Endodermal cell (in vitro differentiated cells): ENCODE measurements around the gene NRARP. TPM values are rescaled to one million over a fixed set of nuclear protein-coding genes. Genes with fewer than 3 reads are reported as not detected.

ENCODE experiments used
- DNase-seq: peaks from one replicate; pipeline ENCODE4 v3.0.0-alpha.2; 2017
- H3K27ac ChIP-seq: 2 replicates; pipeline ENCODE4 v1.5.1; 2013; ENCODE audit warnings: mild to moderate bottlenecking, low read depth, low read length, moderate library complexity
- H3K27me3 ChIP-seq: 2 replicates; pipeline ENCODE4 v1.6.1; 2013; ENCODE audit warnings: mild to moderate bottlenecking, low read length, moderate library complexity; ENCODE audit not compliant: insufficient read depth, control insufficient read depth, poor library complexity, severe bottlenecking
- H3K36me3 ChIP-seq: 2 replicates; pipeline ENCODE4 v1.7.0; 2013; ENCODE audit warnings: mild to moderate bottlenecking, low read length, moderate library complexity; ENCODE audit not compliant: control insufficient read depth, insufficient read depth
- H3K4me1 ChIP-seq: one replicate; pipeline ENCODE4 v1.7.0; 2013; ENCODE audit warnings: low read length; ENCODE audit not compliant: control insufficient read depth, insufficient read depth
- H3K4me3 ChIP-seq: 2 replicates; pipeline ENCODE4 v1.5.1; 2013; ENCODE audit warnings: mild to moderate bottlenecking, low read length, moderate library complexity
- H3K9ac ChIP-seq: 2 replicates; pipeline ENCODE4 v1.6.1; 2013; ENCODE audit warnings: mild to moderate bottlenecking, low read length, moderate library complexity; ENCODE audit not compliant: poor library complexity, severe bottlenecking; ENCODE audit errors: extremely low read depth
- H3K9me3 ChIP-seq: 2 replicates; pipeline ENCODE4 v1.6.1; 2013; ENCODE audit warnings: mild to moderate bottlenecking, low read length, moderate library complexity; ENCODE audit not compliant: control insufficient read depth
- H3K27ac Mint-ChIP-seq: 2 replicates; pipeline ENCODE4 v1.8.0; 2020; ENCODE audit warnings: mixed read lengths
- H3K27me3 Mint-ChIP-seq: 2 replicates; pipeline ENCODE4 v1.8.0; 2021; ENCODE audit warnings: mild to moderate bottlenecking, mixed read lengths; ENCODE audit not compliant: insufficient read depth
- H3K36me3 Mint-ChIP-seq: 2 replicates; pipeline ENCODE4 v1.8.0; 2020; ENCODE audit warnings: low read depth, mixed read lengths
- H3K4me1 Mint-ChIP-seq: 2 replicates; pipeline ENCODE4 v1.8.0; 2020; ENCODE audit warnings: mixed read lengths
- H3K4me3 Mint-ChIP-seq: 2 replicates; pipeline ENCODE4 v1.8.0; 2020; ENCODE audit warnings: mild to moderate bottlenecking, moderate library complexity, mixed read lengths
- H3K9me3 Mint-ChIP-seq: 2 replicates; pipeline ENCODE4 v1.8.0; 2020; ENCODE audit warnings: mild to moderate bottlenecking, mixed read lengths
- CTCF ChIP-seq: fragments of 200-600 bp; sonication (generic); conservative IDR thresholded peaks from 2 replicates; pipeline ENCODE4 v1.5.0; 2021; ENCODE audit warnings: antibody characterized with exemption, mild to moderate bottlenecking
- WGBS, 2 experiments: methylation state at CpG; one replicate each; pipeline versions ENCODE4 v1.1.5 to v1.1.7; 2013; ENCODE audit warnings: missing lambda C conversion rate in 2 of 2, mixed read lengths in 1 of 2; ENCODE audit not compliant: insufficient coverage in 1 of 2, insufficient read length in 1 of 2; 5-methylcytosine and 5-hydroxymethylcytosine counted together
- total RNA-seq, 2 donors: library from RNA; stranded (reverse); fragmentation: NEBNext Ultra II Directional in 1 of 2; extraction: Animal tissue kit (Norgen Biotek cat#: 25700) in 1 of 2; gene quantifications; 2 replicates in 1 of 2; 3 replicates in 1 of 2; pipeline ENCODE4 v1.2.1, GENCODE V29; 2021

The NRARP gene
- total RNA-seq, 2 donors from 2014 or later: 12.1 to 12.9 TPM

DNA sequence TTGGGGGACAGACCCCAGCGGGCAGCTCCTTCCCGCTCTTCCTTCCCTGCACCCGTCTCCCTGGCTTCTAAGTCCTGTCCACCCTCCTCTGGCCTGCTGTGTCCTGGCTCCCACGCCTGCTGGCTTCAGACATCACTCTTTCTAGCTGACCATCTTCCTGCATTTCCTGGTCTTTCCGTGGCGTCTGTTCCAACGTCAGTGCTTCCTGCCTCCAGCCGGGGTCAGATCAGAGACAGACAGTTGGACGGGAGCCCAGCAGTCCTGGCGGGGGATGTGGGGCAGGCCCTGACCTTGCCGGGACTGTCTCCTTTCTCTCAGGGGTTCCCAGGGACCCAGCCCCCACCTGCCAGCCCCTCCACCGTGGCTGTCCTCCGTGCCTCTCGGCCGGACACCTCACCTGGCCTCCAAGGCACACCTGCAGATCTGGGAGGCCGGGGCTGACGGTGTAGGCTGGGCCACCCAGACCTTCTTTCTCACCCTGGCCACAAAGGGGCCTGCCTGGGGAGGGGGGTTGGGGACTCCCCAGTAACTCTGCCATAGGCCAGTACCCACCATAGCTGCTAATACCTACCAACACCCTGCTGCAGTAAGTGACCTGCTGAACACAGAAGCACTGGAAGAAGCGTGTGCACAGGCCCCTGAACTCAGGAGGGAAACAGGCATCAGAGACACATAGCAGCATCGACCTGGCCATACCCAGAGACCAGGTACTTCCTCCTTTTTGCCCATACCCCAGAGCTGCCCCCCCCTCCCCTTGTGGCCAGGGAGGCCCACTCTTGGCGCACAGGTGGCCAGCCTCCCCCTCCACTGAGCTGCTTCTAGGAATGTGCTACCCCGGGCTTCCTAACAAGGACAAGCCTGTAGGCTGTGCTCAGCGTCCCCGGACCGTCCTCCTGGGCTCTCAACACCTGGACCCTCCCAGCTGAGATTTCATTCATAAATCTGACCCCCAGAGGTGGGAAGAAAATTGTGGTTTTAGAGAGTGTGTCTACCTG is 5.1 kb downstream of the NRARP start:
- 85% methylated on average over 12 to 24 of the region's 24 CpGs for WGBS, 2 experiments
- Histone ChIP-seq H3K4me1 (peaks cover 3% of the 10 kb centered on the region), H3K4me3 (no peak overlapping the region), H3K27me3 (peaks cover 53% of the 10 kb centered on the region), H3K9ac (no peak overlapping the region), H3K27ac (peak overlapping the region; percentile 89), H3K9me3 (no peaks in the 10 kb centered on the region), H3K36me3 (no peaks in the 10 kb centered on the region)
- Mint-ChIP-seq H3K27ac (no peak overlapping the region), H3K9me3 (peaks cover 5% of the 10 kb centered on the region), H3K36me3 (no peaks in the 10 kb centered on the region), H3K27me3 (peaks cover 60% of the 10 kb centered on the region), H3K4me3 (peak overlapping the region; percentile 43), H3K4me1 (peaks cover 21% of the 10 kb centered on the region)
- peak; percentile 68 for DNase-seq
- TF ChIP-seq CTCF: no peak

DNA sequence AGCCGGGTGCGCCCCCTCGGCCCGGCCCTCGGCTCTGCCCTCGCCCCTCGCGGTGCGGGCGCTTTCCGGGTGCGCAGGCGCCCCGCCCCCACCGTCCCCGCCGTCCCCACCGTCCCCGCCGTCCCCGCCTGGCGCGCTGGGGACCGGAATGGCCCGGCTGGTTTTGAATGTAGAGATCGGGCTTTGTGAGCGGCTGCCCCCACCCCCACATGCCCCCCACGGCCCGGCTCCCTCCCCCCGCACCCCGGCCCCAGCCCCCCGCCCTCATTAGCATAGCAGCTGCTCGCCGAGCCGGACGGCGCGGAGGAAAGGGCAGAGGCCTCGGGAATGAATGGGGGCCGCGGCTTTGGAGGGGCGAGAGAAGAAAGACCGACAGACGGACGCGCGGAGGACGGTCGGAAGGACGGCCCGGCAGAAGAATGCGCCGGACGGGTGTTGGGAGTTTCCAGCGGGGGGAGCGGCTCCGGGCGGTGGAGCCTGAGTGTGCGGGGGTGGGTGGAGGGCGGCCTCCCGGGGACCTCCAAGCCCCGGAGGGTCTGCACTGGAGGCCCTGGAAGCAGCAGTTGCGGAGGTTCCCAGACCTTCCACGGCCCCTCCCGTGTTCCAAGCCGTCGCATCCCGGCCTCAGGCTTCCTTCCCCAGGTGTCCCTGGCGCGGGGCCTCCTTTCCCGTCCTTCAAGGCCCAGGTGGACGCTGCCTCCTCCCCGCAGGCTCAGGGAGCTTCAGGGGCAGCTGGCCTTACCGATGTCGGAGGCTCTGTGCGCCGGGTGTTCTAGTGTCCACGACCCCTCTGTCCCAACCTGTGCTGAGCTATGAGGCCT is 6.0 kb downstream of the NRARP start:
- no peak overlapping the region for H3K27ac Mint-ChIP-seq
- 18 to 24% methylated on average over 20 to 71 of the region's 78 CpGs for WGBS, 2 experiments
- H3K36me3 Mint-ChIP-seq: no peaks in the 10 kb centered on the region
- Histone ChIP-seq H3K36me3 (no peaks in the 10 kb centered on the region), H3K4me3 (no peak overlapping the region), H3K4me1 (peaks cover 3% of the 10 kb centered on the region), H3K27ac (peak overlapping the region; percentile 89), H3K9me3 (no peaks in the 10 kb centered on the region), H3K9ac (no peak overlapping the region), H3K27me3 (peaks cover 53% of the 10 kb centered on the region)
- peak; percentile 71 for DNase-seq
- TF ChIP-seq CTCF: no peak
- H3K9me3 Mint-ChIP-seq: peaks cover 5% of the 10 kb centered on the region
- peaks cover 60% of the 10 kb centered on the region for H3K27me3 Mint-ChIP-seq
- peak overlapping the region; percentile 43 for H3K4me3 Mint-ChIP-seq
- peaks cover 21% of the 10 kb centered on the region for H3K4me1 Mint-ChIP-seq

GRCh38 chr9:137295238-137295811 is 6.7 kb downstream of the NRARP start:
- H3K4me3 Mint-ChIP-seq: peak overlapping the region; percentile 35
- Histone ChIP-seq H3K4me1 (peaks cover 3% of the 10 kb centered on the region), H3K9ac (no peak overlapping the region), H3K4me3 (no peak overlapping the region), H3K9me3 (no peaks in the 10 kb centered on the region), H3K27me3 (peaks cover 51% of the 10 kb centered on the region), H3K27ac (no peak overlapping the region), H3K36me3 (no peaks in the 10 kb centered on the region)
- H3K27me3 Mint-ChIP-seq: peaks cover 60% of the 10 kb centered on the region
- peaks cover 21% of the 10 kb centered on the region for H3K4me1 Mint-ChIP-seq
- peak; percentile 73 for TF ChIP-seq CTCF
- peak; percentile 83 for DNase-seq
- WGBS, 2 experiments: 0 to 3% methylated on average over 3 to 76 of the region's 76 CpGs
- no peaks in the 10 kb centered on the region for H3K36me3 Mint-ChIP-seq
- peaks cover 5% of the 10 kb centered on the region for H3K9me3 Mint-ChIP-seq
- no peak overlapping the region for H3K27ac Mint-ChIP-seq
